ENCODE results near the gene PPHLN1. TPM values are rescaled to one million over a fixed set of nuclear protein-coding genes. Genes with fewer than 3 reads are reported as not detected.

The PPHLN1 gene
- total and polyA plus RNA-seq, 2 of the 8 experiments (the other 6 are each of a cell fraction or from before 2014, with no cell fraction given) = 34.3 to 71.6 TPM

- FAIRE-seq (no peak), DNase-seq (ENCODE audit: low read depth in 1 of 2, low spot score in 2 of 2) (no peak)
- Histone ChIP-seq H3K4me3 (ENCODE audit: extremely low read depth in 1 of 4, insufficient read depth in 2 of 4, low read depth in 3 of 4, low read length in 4 of 4) (no peak overlapping the region), H2BK12ac (ENCODE audit: low read depth, low read length) (no peak overlapping the region), H2AK5ac (ENCODE audit: low read depth, low read length) (no peak overlapping the region), H3K4me2 (ENCODE audit: insufficient read depth in 1 of 2, low read depth in 2 of 2, low read length in 2 of 2) (no peak overlapping the region), H2BK20ac (ENCODE audit: low read length) (no peak overlapping the region), H3K14ac (ENCODE audit: insufficient read length) (no peak overlapping the region), H3K4ac (replicated peaks; ENCODE audit: insufficient read length, low read depth, low read length) (no peak overlapping the region), H3K9ac (replicated peaks in 1 of 4; ENCODE audit: extremely low read depth in 1 of 4, low read depth in 3 of 4, low read length in 3 of 4) (no peak overlapping the region; a peak in 1 of 7 replicates), H3K36me3 (ENCODE audit: control insufficient read depth in 2 of 4, insufficient read depth in 4 of 4, low read length in 3 of 4) (peaks cover 0 to 16% (median 6%) of the 10 kb centered on the region in 4 experiments; a peak in 5 of 8 replicates), H3K9me3 (ENCODE audit: insufficient read depth in 2 of 2, low read depth in 1 of 2, low read length in 1 of 2) (no peaks in the 10 kb centered on the region), H3K79me1 (ENCODE audit: low read depth, low read length) (peaks cover 4% of the 10 kb centered on the region; the same call in 1 of the 2 replicates), H3K23me2 (ENCODE audit: low read depth, low read length) (no peaks in the 10 kb centered on the region), H3K27ac (ENCODE audit: low read depth, low read length) (no peak overlapping the region), H4K91ac (replicated peaks; ENCODE audit: insufficient read length, low read length) (no peak overlapping the region), H3K56ac (replicated peaks; ENCODE audit: insufficient read length, low read depth, low read length) (no peak overlapping the region), H3K79me2 (ENCODE audit: control insufficient read depth in 1 of 2, insufficient read depth in 2 of 2, low read length in 2 of 2) (peaks cover 0 to 81% of the 10 kb centered on the region in 2 experiments; a peak in 3 of 4 replicates), H3K18ac (ENCODE audit: extremely low read depth, low read length) (no peak overlapping the region), H3K27me3 (replicated peaks in 1 of 4; ENCODE audit: control insufficient read depth in 3 of 4, extremely low read depth in 1 of 4, insufficient read depth in 3 of 4, low read length in 3 of 4) (no peaks in the 10 kb centered on the region), H2AFZ (ENCODE audit: low read length) (no peak overlapping the region), H2BK5ac (ENCODE audit: low read depth, low read length) (no peak overlapping the region), H2BK120ac (replicated peaks; ENCODE audit: low read depth, low read length) (no peak overlapping the region), H2BK15ac (ENCODE audit: low read length) (no peak overlapping the region), H4K5ac (ENCODE audit: insufficient read length, low read depth, low read length) (no peak overlapping the region), H4K20me1 (replicated peaks in 1 of 2; ENCODE audit: control insufficient read depth in 1 of 2, insufficient read depth in 2 of 2, low read length in 2 of 2) (peaks cover 2 to 4% of the 10 kb centered on the region in 2 experiments), H3K23ac (ENCODE audit: insufficient read length) (no peak overlapping the region), H3K4me1 (replicated peaks in 1 of 4; ENCODE audit: control insufficient read depth in 3 of 4, insufficient read depth in 4 of 4, low read length in 3 of 4) (no peaks in the 10 kb centered on the region), H4K8ac (ENCODE audit: extremely low read depth, insufficient read depth, low read length) (no peak overlapping the region)
- TF ChIP-seq POLR2AphosphoS5 (IDR thresholded peaks at IDR 0.05; ENCODE audit: low read depth, low read length) (no peak), TAF1 (IDR thresholded peaks at IDR 0.05; ENCODE audit: low read depth, low read length) (no peak), JUND (IDR thresholded peaks at IDR 0.05; ENCODE audit: low read length) (no peak), EZH2 (IDR thresholded peaks at IDR 0.05; ENCODE audit: low read depth, low read length, severe bottlenecking) (no peak), SRF (IDR thresholded peaks at IDR 0.05; ENCODE audit: low read depth, low read length) (no peak), RNF2 (IDR thresholded peaks at IDR 0.05; ENCODE audit: borderline replicate concordance, low read depth, low read length, missing control alignments, poor library complexity, severe bottlenecking) (no peak), CHD2 (IDR thresholded peaks at IDR 0.05; ENCODE audit: low read length) (no peak), MAX (IDR thresholded peaks at IDR 0.05) (no peak), HDAC2 (IDR thresholded peaks at IDR 0.05; ENCODE audit: borderline replicate concordance in 1 of 2, low read depth in 2 of 2, low read length in 2 of 2) (no peak), KDM5A (IDR thresholded peaks at IDR 0.05; ENCODE audit: low read length) (no peak), KDM4A (IDR thresholded peaks at IDR 0.05; ENCODE audit: low read depth, low read length, severe bottlenecking) (no peak)
- ChIA-PET CTCF (ENCODE audit: partially characterized antibody) (interaction anchor here (1.9 kb wide), 1 partner anchor 212 kb away, joined by 5 read pairs; no protein-coding TSS in a partner anchor), POLR2A (ENCODE audit: partially characterized antibody) (interaction anchor here (1.2 kb wide), 1 partner anchor 11 kb away, joined by 3 read pairs; no protein-coding TSS in a partner anchor)
- WGBS, 2 experiments (ENCODE audit: extremely low coverage in 1 of 2, insufficient coverage in 1 of 2, insufficient read length in 1 of 2, insufficient replicate concordance in 2 of 2, low coverage in 1 of 2, low lambda C conversion rate in 2 of 2, missing lambda C conversion rate in 1 of 2) = 88% methylated on average over 2 of the region's 2 CpGs; no CpG with 5 or more reads in 1 of the 2 experiments
Observed at GRCh38 chr12:42338280-42338679, 12.3 kb downstream of the PPHLN1 start.

Measured in H1 (cell line).